ENCODE data around the gene MAGEA10. TPM values are rescaled to one million over a fixed set of nuclear protein-coding genes. Genes with fewer than 3 reads are reported as not detected.
"Not testable (repeated sequence)": the region's sequence is repeated elsewhere in the genome, so short reads cannot be mapped to it uniquely, and the experiment has no call there.

The MAGEA10 gene
- total RNA-seq, 4 donors from 2014 or later, result not detected

DNA sequence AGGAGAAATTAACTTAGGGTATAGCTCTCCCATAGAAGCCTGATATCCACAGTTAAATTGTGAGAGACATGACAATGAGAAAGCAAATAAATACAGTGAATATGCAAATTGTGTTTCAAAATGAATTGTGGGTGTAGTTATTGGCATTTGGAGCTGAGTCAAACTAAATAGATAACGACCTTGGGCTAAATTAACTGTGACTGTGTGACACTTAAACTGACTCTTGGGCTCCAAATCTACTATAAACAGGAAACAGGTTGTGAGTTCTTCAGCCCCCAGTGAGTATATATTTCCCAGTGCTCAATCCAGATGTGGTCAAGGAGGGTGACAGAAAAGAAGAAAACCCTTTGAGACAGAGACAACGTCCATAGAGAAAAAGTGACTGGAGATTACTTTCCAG is 11.3 kb upstream of the MAGEA10 start:
- no peak overlapping the region for H3K27ac ChIP-seq
- no peak overlapping the region for H3K4me3 ChIP-seq
- DNase-seq (ENCODE audit: low spot score in 2 of 2), result no peak
- no peaks in the 10 kb centered on the region for H3K9me3 ChIP-seq
- H3K4me1 ChIP-seq, result no peaks in the 10 kb centered on the region
- WGBS, 2 donors, result 29 to 48% methylated on average over 2 of the region's 2 CpGs
- no peaks in the 10 kb centered on the region for H3K27me3 ChIP-seq
- TF ChIP-seq EP300 (IDR thresholded peaks at IDR 0.05), result no peak
- TF ChIP-seq, protein P1, sequence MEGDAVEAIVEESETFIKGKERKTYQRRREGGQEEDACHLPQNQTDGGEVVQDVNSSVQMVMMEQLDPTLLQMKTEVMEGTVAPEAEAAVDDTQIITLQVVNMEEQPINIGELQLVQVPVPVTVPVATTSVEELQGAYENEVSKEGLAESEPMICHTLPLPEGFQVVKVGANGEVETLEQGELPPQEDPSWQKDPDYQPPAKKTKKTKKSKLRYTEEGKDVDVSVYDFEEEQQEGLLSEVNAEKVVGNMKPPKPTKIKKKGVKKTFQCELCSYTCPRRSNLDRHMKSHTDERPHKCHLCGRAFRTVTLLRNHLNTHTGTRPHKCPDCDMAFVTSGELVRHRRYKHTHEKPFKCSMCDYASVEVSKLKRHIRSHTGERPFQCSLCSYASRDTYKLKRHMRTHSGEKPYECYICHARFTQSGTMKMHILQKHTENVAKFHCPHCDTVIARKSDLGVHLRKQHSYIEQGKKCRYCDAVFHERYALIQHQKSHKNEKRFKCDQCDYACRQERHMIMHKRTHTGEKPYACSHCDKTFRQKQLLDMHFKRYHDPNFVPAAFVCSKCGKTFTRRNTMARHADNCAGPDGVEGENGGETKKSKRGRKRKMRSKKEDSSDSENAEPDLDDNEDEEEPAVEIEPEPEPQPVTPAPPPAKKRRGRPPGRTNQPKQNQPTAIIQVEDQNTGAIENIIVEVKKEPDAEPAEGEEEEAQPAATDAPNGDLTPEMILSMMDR (IDR thresholded peaks at IDR 0.05), result no peak
- no peak for TF ChIP-seq POLR2A (IDR thresholded peaks at IDR 0.05)
- no peaks in the 10 kb centered on the region for H3K36me3 ChIP-seq

DNA sequence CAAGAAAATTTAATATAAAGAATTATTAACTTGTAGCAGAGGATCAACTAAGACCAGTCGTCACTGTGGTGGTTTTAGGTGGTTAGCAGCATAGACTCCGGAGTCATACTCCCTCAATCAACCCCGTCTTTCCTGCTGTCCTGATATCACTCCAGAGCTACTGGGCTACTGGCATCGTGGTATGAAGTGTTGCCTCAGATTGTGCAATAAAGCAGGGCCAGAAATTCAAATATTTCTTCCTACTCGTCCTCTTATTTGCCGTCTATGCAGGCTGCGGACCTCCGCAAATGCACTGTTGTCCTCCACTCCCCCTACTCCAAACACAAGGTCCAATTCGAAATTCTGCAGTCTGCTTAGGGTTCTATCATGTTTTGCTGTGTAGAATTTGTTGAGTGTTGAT is 1.2 kb upstream of the MAGEA10 start:
- no peak overlapping the region for H3K4me3 ChIP-seq
- H3K4me1 ChIP-seq, result no peaks in the 10 kb centered on the region
- H3K27ac ChIP-seq, result no peak overlapping the region
- TF ChIP-seq, protein P1 (IDR thresholded peaks at IDR 0.05), result no peak
- no peak for DNase-seq (ENCODE audit: low spot score in 2 of 2)
- 73 to 82% methylated on average over 9 of the region's 9 CpGs for WGBS, 2 donors
- H3K9me3 ChIP-seq, result no peaks in the 10 kb centered on the region
- no peaks in the 10 kb centered on the region for H3K36me3 ChIP-seq
- H3K27me3 ChIP-seq, result no peaks in the 10 kb centered on the region

DNA sequence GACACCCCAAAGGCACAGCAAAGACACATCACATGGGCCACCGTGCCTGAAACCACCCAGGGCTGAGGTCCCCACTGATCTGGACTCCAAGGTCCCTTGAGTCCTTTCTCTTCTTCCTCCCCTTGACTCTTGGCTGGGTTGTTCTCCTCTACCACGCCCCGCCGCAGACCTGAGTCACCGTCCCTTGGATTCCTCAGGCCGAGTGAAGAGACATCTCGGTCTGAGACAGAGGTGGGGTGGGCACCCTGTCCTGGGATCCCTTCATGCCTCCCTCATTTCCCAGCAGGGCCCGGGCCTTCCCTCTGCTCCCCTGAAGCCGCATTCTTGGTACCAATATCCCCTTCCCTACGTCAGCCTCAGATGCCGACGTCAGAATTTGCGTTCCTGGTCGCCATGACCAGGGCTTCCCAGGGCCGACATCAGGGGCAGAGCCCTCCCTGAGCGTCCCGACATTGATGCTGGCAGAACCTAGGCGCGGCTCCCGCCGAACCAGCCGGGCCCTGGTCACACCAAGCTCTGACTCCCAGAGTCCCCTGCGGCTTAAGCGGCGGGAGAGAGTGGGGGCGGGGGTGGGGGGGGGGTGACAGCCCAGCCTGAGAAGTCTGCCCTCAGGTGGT is 498 bp downstream of the MAGEA10 start:
- H3K4me1 ChIP-seq, result no peaks in the 10 kb centered on the region
- H3K4me3 ChIP-seq, result no peak overlapping the region
- DNase-seq (ENCODE audit: low spot score in 2 of 2), result no peak
- H3K27ac ChIP-seq, result no peak overlapping the region
- no peaks in the 10 kb centered on the region for H3K9me3 ChIP-seq
- H3K36me3 ChIP-seq, result no peaks in the 10 kb centered on the region
- WGBS, 2 donors, result 88 to 98% methylated on average over 17 to 19 of the region's 26 CpGs
- TF ChIP-seq POLR2A (IDR thresholded peaks at IDR 0.05) (no peak), EP300 (IDR thresholded peaks at IDR 0.05) (no peak)
- TF ChIP-seq, protein P1 (IDR thresholded peaks at IDR 0.05), result no peak
- H3K27me3 ChIP-seq, result no peaks in the 10 kb centered on the region

DNA sequence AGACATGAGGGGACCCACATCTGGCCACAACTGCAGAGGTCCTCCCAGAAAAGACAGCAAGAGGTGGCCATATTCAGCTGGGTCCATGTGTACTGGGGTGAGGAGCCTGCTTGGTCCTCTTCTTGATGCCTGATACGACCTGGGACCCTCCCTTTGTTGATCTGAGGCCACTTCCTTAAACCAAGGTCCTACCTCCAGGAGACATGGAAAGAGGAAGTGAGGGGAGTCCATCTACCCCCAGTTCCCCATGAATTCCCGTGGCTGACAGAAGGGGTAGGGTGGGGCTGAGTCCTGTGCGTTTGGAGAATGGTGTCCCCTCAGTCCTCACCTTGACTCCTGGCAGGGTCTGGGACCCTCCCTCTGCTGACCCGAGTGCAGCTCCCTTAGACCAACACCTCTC is 2.1 kb downstream of the MAGEA10 start:
- no peak overlapping the region for H3K27ac ChIP-seq
- TF ChIP-seq, protein P1 (IDR thresholded peaks at IDR 0.05), result no peak
- TF ChIP-seq POLR2A (IDR thresholded peaks at IDR 0.05), result no peak
- no peak for TF ChIP-seq EP300 (IDR thresholded peaks at IDR 0.05)
- DNase-seq (ENCODE audit: low spot score in 2 of 2), result no peak
- no peaks in the 10 kb centered on the region for H3K4me1 ChIP-seq
- H3K9me3 ChIP-seq, result no peaks in the 10 kb centered on the region
- H3K36me3 ChIP-seq, result no peaks in the 10 kb centered on the region
- H3K27me3 ChIP-seq, result no peaks in the 10 kb centered on the region
- 59 to 77% methylated on average over 3 to 4 of the region's 4 CpGs for WGBS, 2 donors
- no peak overlapping the region for H3K4me3 ChIP-seq

DNA sequence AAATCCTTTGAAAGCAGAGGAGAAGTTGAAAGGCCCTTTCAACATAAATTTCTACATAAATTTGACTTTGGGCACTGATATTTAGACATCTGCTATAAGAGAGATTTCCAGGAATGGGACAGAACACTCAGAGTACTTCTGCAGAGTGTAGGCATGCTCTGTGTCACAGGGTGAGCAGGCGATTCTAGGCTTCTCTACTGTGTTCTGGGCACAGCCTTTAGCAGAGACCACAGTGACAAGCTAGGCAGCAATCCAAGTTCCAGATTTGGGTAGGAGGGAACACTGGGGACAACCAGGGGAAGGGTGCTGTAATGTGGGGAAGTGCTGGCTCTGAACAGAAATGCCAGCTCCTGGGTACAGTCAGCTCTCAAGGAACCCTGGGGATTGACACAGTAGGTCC is 6.9 kb downstream of the MAGEA10 start:
- DNase-seq (ENCODE audit: low spot score in 2 of 2), result no peak
- Histone ChIP-seq H3K4me3 (no peak overlapping the region), H3K27ac (no peak overlapping the region), H3K36me3 (no peaks in the 10 kb centered on the region), H3K9me3 (no peaks in the 10 kb centered on the region), H3K27me3 (no peaks in the 10 kb centered on the region), H3K4me1 (no peaks in the 10 kb centered on the region)
- 75 to 80% methylated on average over 1 of the region's 1 CpG for WGBS, 2 donors
- TF ChIP-seq, protein P1 (IDR thresholded peaks at IDR 0.05), result no peak
- TF ChIP-seq POLR2A (IDR thresholded peaks at IDR 0.05) (no peak), EP300 (IDR thresholded peaks at IDR 0.05) (no peak)

DNA sequence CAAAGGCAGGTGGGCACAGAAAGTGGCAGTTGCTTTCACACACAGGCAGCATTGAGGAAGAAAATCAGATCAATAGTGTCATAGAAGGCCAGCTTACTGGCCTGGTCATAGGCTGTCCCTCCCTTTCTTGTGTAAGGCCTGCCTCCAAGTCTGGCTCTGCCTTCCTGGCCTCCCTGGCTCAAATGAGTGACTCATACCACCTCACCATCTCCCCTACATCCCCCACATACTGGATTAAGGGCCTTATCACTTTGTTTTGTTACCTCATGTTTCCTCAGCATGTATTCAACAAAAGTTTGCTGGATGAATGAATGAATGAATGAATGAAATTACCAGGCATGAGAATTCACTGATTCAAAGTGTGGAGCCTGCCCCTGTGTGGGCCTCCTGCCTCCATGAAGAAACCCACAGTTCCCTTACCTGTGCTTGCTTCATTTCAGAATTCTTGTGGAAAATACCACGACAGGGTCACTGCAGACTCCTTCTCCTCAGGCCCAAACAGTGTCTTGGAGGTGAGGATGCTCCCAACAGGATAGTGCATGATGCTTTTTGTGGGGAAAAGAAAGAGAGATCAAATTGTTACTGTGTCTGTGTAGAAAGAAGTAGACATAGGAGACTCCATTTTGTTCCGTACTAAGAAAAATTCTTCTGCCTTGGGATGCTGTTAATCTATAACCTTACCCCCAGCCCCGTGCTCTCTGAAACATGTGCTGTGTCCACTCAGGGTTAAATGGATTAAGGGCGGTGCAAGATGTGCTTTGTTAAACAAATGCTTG is 9.1 kb downstream of the MAGEA10 start:
- not testable (repeated sequence) for H3K4me1 ChIP-seq; H3K36me3 ChIP-seq; H3K27ac ChIP-seq; H3K4me3 ChIP-seq; H3K9me3 ChIP-seq; H3K27me3 ChIP-seq; DNase-seq (ENCODE audit: low spot score in 2 of 2)
- 59 to 100% methylated on average over 2 to 4 of the region's 4 CpGs for WGBS, 2 donors
